Prostate gland (tissue), 2 donors: ENCODE data around the gene GNB1. TPM values are rescaled to one million over a fixed set of nuclear protein-coding genes. Genes with fewer than 3 reads are reported as not detected.

Source experiments
- DNase-seq: peaks from one replicate; pipeline ENCODE4 v3.0.0-alpha.2; 2019; ENCODE audit warnings: low spot score
- H3K27ac ChIP-seq, 2 donors: fragments of 200-600 bp; sonication (generic); 2 replicates each; pipeline ENCODE4 v1.5.1; 2017 to 2019
- H3K27me3 ChIP-seq: fragments of 200-600 bp; sonication (generic); replicated peaks from 2 replicates; pipeline ENCODE4 v1.5.1; 2019; ENCODE audit not compliant: insufficient read depth
- H3K36me3 ChIP-seq, 2 donors: fragments of 200-600 bp; sonication (generic); 1 replicate in 1 of 2; 2 replicates in 1 of 2; pipeline versions ENCODE4 v1.5.1 to v1.8.1; 2017 to 2019
- H3K4me1 ChIP-seq: fragments of 200-600 bp; sonication (generic); replicated peaks from 2 replicates; pipeline ENCODE4 v1.5.1; 2019
- H3K4me3 ChIP-seq, 2 donors: fragments of 200-600 bp; sonication (generic); 2 replicates each; pipeline ENCODE4 v1.5.1; 2017 to 2019
- H3K9me3 ChIP-seq: fragments of 200-600 bp; sonication (generic); 2 replicates; pipeline ENCODE4 v1.5.1; 2017
- POLR2A ChIP-seq: fragments of 450-650 bp; IDR thresholded peaks from one replicate; pipeline ENCODE4 v1.6.1; 2016; ENCODE audit warnings: antibody characterized with exemption, mild to moderate bottlenecking
- POLR2AphosphoS5 ChIP-seq: sonication (generic); formaldehyde crosslinking; IDR thresholded peaks from one replicate; pipeline ENCODE4 v1.6.1; 2017; ENCODE audit warnings: antibody characterized with exemption
- WGBS: methylation state at CpG from one replicate; pipeline ENCODE4 v1.1.5; 2018; 5-methylcytosine and 5-hydroxymethylcytosine counted together
- intact Hi-C: fragments of 100-400 bp; cut with DNase I; formaldehyde crosslinking; loops from one replicate; pipeline ENCODE4 v1.14.2; 2022
- total RNA-seq, 2 donors: library from RNA; depleted of rRNA; stranded (reverse); fragments of >200 nt; gene quantifications; one replicate each; pipeline ENCODE4 v1.1.0, GENCODE V29; 2016
- TF ChIP-seq, protein P1 (sequence below), 4 experiments: fragments of 200-600 bp in 2 of 4; fragments of 450-650 bp in 2 of 4; sonication (generic) in 2 of 4; IDR thresholded peaks; 1 replicate in 3 of 4; 2 replicates in 1 of 4; pipeline ENCODE4 v1.5.1; 2016 to 2019; ENCODE audit warnings: antibody characterized with exemption in 4 of 4, mild to moderate bottlenecking in 2 of 4, moderate library complexity in 2 of 4

GNB1 gene
- total RNA-seq, 2 donors from 2014 or later: 163 to 233 TPM

DNA sequence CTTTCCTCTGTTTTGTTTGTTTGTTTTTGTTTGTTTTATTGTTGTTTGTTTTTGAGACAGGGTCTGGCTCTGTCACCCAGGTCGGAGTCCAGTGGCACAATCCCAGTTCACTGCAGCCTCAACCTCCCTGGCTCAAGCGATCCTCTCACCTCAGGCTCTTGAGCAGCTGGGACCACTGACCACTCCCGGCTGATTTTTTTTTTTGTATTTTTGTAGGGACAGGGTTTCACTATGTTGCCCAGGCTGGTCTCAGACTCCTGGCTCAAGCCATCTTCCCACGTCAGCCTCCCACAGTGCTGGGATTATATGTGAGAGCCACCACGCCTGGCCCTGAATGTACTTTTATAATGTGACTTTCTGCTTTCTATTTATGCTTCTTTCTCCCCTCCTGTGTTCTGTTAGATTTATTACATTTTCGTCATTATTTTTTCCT, 19.2 kb upstream of the GNB1 start:
- no peak for DNase-seq
- Histone ChIP-seq H3K27me3 (no peaks in the 10 kb centered on the region), H3K4me1 (peaks cover 5% of the 10 kb centered on the region), H3K9me3 (no peaks in the 10 kb centered on the region), H3K36me3 (no peaks in the 10 kb centered on the region), H3K27ac (no peak overlapping the region), H3K4me3 (no peak overlapping the region)
- intact Hi-C loops: no loop called here
- TF ChIP-seq POLR2AphosphoS5: no peak
- no peak for TF ChIP-seq POLR2A
- TF ChIP-seq, protein P1, sequence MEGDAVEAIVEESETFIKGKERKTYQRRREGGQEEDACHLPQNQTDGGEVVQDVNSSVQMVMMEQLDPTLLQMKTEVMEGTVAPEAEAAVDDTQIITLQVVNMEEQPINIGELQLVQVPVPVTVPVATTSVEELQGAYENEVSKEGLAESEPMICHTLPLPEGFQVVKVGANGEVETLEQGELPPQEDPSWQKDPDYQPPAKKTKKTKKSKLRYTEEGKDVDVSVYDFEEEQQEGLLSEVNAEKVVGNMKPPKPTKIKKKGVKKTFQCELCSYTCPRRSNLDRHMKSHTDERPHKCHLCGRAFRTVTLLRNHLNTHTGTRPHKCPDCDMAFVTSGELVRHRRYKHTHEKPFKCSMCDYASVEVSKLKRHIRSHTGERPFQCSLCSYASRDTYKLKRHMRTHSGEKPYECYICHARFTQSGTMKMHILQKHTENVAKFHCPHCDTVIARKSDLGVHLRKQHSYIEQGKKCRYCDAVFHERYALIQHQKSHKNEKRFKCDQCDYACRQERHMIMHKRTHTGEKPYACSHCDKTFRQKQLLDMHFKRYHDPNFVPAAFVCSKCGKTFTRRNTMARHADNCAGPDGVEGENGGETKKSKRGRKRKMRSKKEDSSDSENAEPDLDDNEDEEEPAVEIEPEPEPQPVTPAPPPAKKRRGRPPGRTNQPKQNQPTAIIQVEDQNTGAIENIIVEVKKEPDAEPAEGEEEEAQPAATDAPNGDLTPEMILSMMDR (IDR thresholded peaks at IDR 0.05): no peak
- WGBS: 82% methylated on average over 6 of the region's 6 CpGs

DNA sequence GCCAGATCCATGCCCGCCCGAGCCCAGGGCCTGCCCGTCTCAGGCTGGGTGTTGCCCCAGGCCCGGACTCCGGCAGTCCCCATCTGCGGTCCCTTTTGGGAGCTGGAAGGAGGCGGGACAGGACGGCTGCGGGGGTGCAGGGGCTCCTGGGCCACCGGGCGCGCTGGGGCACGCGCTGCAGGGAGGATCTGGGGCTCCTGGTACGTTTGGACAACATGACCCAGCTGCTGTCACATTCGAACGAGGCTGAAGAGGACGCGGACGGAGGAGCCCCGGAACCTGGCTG, 17.6 kb upstream of the GNB1 start:
- Histone ChIP-seq H3K36me3 (no peaks in the 10 kb centered on the region), H3K4me1 (peaks cover 5% of the 10 kb centered on the region), H3K27ac (peak overlapping the region; percentile 85 to 90), H3K9me3 (no peaks in the 10 kb centered on the region), H3K27me3 (no peaks in the 10 kb centered on the region), H3K4me3 (peak overlapping the region; percentile 63 to 66)
- no peak for TF ChIP-seq POLR2A
- TF ChIP-seq, protein P1 (IDR thresholded peaks at IDR 0.05): no peak
- TF ChIP-seq POLR2AphosphoS5: no peak
- 8% methylated on average over 14 of the region's 21 CpGs for WGBS
- DNase-seq: no peak
- intact Hi-C loops: loop anchor here (10.0 kb wide), 1 partner anchor 154 kb away; no protein-coding TSS in a partner anchor

DNA sequence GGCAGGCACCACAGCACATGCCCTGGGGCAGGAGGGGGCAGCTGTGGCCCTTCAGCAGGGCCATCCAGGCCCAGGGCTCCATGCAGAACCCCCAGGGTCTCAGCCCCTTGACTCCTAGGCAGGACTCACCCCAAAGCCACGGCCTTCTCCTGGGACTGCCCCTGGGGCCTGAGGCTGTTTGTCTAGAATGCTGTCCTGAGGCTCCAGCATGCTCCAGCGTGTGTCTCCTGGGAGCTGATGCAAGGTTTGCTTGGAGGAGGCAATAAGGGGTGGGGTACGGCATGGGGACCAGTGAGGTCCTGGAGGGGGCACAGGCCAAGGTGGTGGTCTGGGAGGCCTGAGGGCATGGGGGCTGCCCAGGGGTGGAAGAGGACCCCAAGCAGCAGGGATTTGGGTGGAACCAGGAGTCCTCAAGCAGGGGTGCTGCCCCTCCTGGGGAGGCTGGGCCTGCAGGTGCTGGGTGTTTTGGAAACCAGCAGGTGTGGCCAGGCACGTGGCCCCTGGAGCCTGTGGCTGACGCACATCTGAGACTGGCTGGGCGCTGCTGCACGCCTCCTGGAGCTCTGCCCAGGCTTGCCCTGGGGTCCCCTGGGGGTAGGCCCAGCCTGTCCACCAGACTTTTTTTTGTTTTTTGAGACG, 16.3 kb upstream of the GNB1 start:
- H3K36me3 ChIP-seq: no peaks in the 10 kb centered on the region
- no peaks in the 10 kb centered on the region for H3K27me3 ChIP-seq
- DNase-seq: no peak
- intact Hi-C loops: loop anchor here (10.0 kb wide), 1 partner anchor 152 kb away; no protein-coding TSS in a partner anchor
- H3K4me3 ChIP-seq: no peak overlapping the region
- H3K9me3 ChIP-seq: no peaks in the 10 kb centered on the region
- peaks cover 5% of the 10 kb centered on the region for H3K4me1 ChIP-seq
- 45% methylated on average over 7 of the region's 8 CpGs for WGBS
- no peak overlapping the region for H3K27ac ChIP-seq
- TF ChIP-seq, protein P1 (IDR thresholded peaks at IDR 0.05): no peak
- no peak for TF ChIP-seq POLR2A
- no peak for TF ChIP-seq POLR2AphosphoS5

DNA sequence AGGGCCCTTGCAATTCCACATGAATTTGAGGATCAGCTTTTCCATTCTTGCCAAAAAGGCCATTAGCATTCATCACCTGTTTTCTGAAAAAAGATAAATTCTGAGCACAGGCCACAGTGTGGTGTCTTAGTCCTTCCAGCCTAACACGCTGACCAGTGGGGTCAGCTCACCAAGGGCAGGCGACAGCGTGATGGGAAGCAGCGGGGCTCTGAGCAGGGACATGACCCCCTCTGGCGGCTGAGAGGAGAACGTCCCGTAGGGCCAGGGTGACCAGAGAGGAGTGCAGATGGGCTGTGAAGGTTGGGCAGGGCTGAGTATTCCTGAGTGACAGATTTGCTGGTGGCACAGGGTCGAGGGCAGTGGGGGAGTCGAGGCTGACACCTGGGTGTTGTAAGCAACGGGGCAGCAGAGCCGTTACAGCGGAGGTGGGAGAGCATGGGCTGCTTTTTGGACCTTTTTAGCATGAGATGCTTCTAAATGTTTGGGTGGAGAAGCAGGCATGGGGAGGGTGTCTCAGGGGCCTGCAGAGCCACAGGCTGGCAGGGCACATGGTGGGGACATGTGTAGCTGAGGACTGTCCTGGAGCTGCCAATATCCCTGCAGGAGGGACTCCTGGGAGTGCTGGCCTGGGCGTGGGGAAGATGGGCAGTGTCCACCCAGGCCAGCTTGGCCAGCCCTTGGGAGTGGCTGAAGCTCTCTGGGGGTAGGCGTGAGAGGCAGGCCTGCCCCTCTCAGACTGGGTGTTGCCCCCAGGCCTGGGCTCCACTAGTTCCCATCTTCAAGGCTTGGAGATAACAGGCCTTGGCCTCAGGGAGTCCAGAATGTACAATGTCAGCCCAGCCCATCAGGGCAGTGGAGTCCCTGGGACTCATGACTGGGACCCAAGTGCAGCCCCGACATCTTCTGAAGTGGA, 15.6 kb upstream of the GNB1 start:
- Histone ChIP-seq H3K36me3 (no peaks in the 10 kb centered on the region), H3K9me3 (no peaks in the 10 kb centered on the region), H3K4me1 (peaks cover 5% of the 10 kb centered on the region), H3K27me3 (no peaks in the 10 kb centered on the region), H3K27ac (no peak overlapping the region), H3K4me3 (no peak overlapping the region)
- peak; percentile 71 for TF ChIP-seq POLR2AphosphoS5
- TF ChIP-seq, protein P1 (IDR thresholded peaks at IDR 0.05): peak; percentile 70 to 96 (median 90)
- TF ChIP-seq POLR2A: no peak
- intact Hi-C loops: loop anchor here (10.0 kb wide), 1 partner anchor 152 kb away; no protein-coding TSS in a partner anchor
- DNase-seq: peak; percentile 80
- 27% methylated on average over 15 of the region's 15 CpGs for WGBS
